ENCODE data around the gene LSM7. TPM values are rescaled to one million over a fixed set of nuclear protein-coding genes. Genes with fewer than 3 reads are reported as not detected.
A peak's percentile ranks its signal among the peaks of the same experiment; 100 is the strongest.

LSM7 gene
- total RNA-seq, 3 donors from 2014 or later (not counting 1 experiment from before 2014, with no cell fraction given): 52.0 to 80.2 (median 77.4) TPM

- no peaks in the 10 kb centered on the region for H3K9me3 ChIP-seq (ENCODE audit: control insufficient read depth, insufficient read depth, low read length)
- 88% methylated on average over 9 of the region's 9 CpGs for WGBS (ENCODE audit: insufficient coverage)
- ATAC-seq (no peak), DNase-seq (no peak)
- H3K27ac ChIP-seq (ENCODE audit: low read length): peak overlapping the region; percentile 33
- intact Hi-C loops (cut with micrococcal nuclease): loop anchor here (10.0 kb wide), 1 partner anchor 51 kb away; the partner anchor contains the start of genes LSM7 and SPPL2B
- H3K27me3 ChIP-seq (ENCODE audit: control insufficient read depth, insufficient read depth, low read length): no peaks in the 10 kb centered on the region
- Mint-ChIP-seq H3K27me3 (ENCODE audit: low read depth in 2 of 2) (no peaks in the 10 kb centered on the region), H3K9me3 (no peaks in the 10 kb centered on the region), H3K27ac (peak overlapping the region; percentile 87 to 97), H3K4me3 (peak overlapping the region; percentile 75), H3K4me1 (peaks cover 26 to 65% of the 10 kb centered on the region in 2 donors), H3K36me3 (no peaks in the 10 kb centered on the region)
- peaks cover 45% of the 10 kb centered on the region for H3K4me1 ChIP-seq (ENCODE audit: control insufficient read depth, insufficient read depth, low read length)
- no peak for TF ChIP-seq CTCF (IDR thresholded peaks at IDR 0.05)
- no peak overlapping the region for H3K4me3 ChIP-seq (ENCODE audit: low read length)
- H3K36me3 ChIP-seq (ENCODE audit: control insufficient read depth, insufficient read depth, low read length): peaks cover 20% of the 10 kb centered on the region
Observed at GRCh38 chr19:2274185-2274711, 54.1 kb downstream of the LSM7 start.

GRCh38 chr19:2273356-2274184 is 54.8 kb downstream of the LSM7 start:
- DNase-seq: peak; percentile 82 to 88
- Mint-ChIP-seq H3K27me3 (ENCODE audit: low read depth in 2 of 2) (no peaks in the 10 kb centered on the region), H3K27ac (peak overlapping the region; percentile 87 to 97), H3K9me3 (no peaks in the 10 kb centered on the region), H3K4me3 (peak overlapping the region; percentile 75), H3K4me1 (peaks cover 26 to 60% of the 10 kb centered on the region in 2 donors), H3K36me3 (no peaks in the 10 kb centered on the region)
- peak; percentile 19 to 38 (median 23) for ATAC-seq
- TF ChIP-seq CTCF (IDR thresholded peaks at IDR 0.05): peak; percentile 98
- Histone ChIP-seq H3K4me1 (ENCODE audit: control insufficient read depth, insufficient read depth, low read length) (peaks cover 48% of the 10 kb centered on the region), H3K36me3 (ENCODE audit: control insufficient read depth, insufficient read depth, low read length) (peaks cover 20% of the 10 kb centered on the region), H3K4me3 (ENCODE audit: low read length) (peak overlapping the region; percentile 1), H3K9me3 (ENCODE audit: control insufficient read depth, insufficient read depth, low read length) (no peaks in the 10 kb centered on the region), H3K27me3 (ENCODE audit: control insufficient read depth, insufficient read depth, low read length) (no peaks in the 10 kb centered on the region), H3K27ac (ENCODE audit: low read length) (peak overlapping the region; percentile 48)
- intact Hi-C loops (cut with micrococcal nuclease): loop anchor here (1.0 to 10.0 kb wide), 3 partner anchors 37 to 117 kb away; partner anchors contain the start of genes LSM7, PLEKHJ1, SF3A2 and SPPL2B
- 13% methylated on average over 45 of the region's 45 CpGs for WGBS (ENCODE audit: insufficient coverage)

Other genes with a start within 250 kb of the LSM7 start
- gene MOB3A, start 232.3 kb downstream of the LSM7 start, total RNA-seq: 100 to 1,000 TPM; 239 to 314 (median 246) TPM
- gene IZUMO4, start 231.7 kb downstream of the LSM7 start, total RNA-seq: 1 to 10 TPM; 3.3 to 7.6 (median 7.1) TPM
- gene AP3D1, start 177.0 kb downstream of the LSM7 start, total RNA-seq: 10 to 100 TPM; 74.6 to 93.1 (median 87.5) TPM
- 10 to 100 TPM; 42.5 to 62.1 (median 54.3) TPM for gene DOT1L, start 164.7 kb downstream of the LSM7 start, total RNA-seq
- 10 to 100 TPM; 36.7 to 45.8 (median 44.7) TPM for gene PLEKHJ1, start 92.3 kb downstream of the LSM7 start, total RNA-seq
- 100 to 1,000 TPM; 143 to 165 (median 147) TPM for gene SF3A2, start 91.8 kb downstream of the LSM7 start, total RNA-seq
- 1 to 10 TPM in 1 of 3 donors, under 1 TPM in 2; 0.55 to 2.1 (median 0.88) TPM for gene AMH, start 79.3 kb downstream of the LSM7 start, total RNA-seq
- gene JSRP1, start 72.2 kb downstream of the LSM7 start, total RNA-seq: 1 to 10 TPM in 1 of 3 donors, under 1 TPM in 1, not detected in 1; 0.82 to 2.0 TPM
- gene PEAK3, start 46.4 kb downstream of the LSM7 start, total RNA-seq: 1 to 10 TPM; 5.7 to 9.5 (median 8.4) TPM
- gene LINGO3, start 20.4 kb downstream of the LSM7 start, total RNA-seq: 1 to 10 TPM in 1 of 3 donors, under 1 TPM in 2; 0.68 to 1.0 (median 0.84) TPM
- 10 to 100 TPM; 63.2 to 83.8 (median 79.7) TPM for gene SPPL2B, start 98 bp upstream of the LSM7 start, total RNA-seq
- not detected for gene TMPRSS9, start 31.7 kb upstream of the LSM7 start, total RNA-seq
- gene TIMM13, start 99.0 kb upstream of the LSM7 start, total RNA-seq: 10 to 100 TPM; 24.7 to 30.4 (median 25.1) TPM
- 10 to 100 TPM; 12.0 to 23.7 (median 19.3) TPM for gene LMNB2, start 128.4 kb upstream of the LSM7 start, total RNA-seq
- gene GADD45B, start 147.5 kb upstream of the LSM7 start, total RNA-seq: 100 to 1,000 TPM; 198 to 247 (median 212) TPM

Measured in natural killer cell (primary cell).